Activated CD8-positive, alpha-beta T cell treated with anti-CD3 and anti-CD28 coated beads for 36 hours (primary cell): ENCODE data around the gene PDZD2. TPM values are rescaled to one million over a fixed set of nuclear protein-coding genes. Genes with fewer than 3 reads are reported as not detected.
"Not testable (repeated sequence)": the region's sequence is repeated elsewhere in the genome, so short reads cannot be mapped to it uniquely, and the experiment has no call there.

Source experiments
- ATAC-seq: fragments of 200-7000 bp; cut with Tn5 transposase; one replicate; pipeline ENCODE4 v1.10.0; 2021; ENCODE audit warnings: mild to moderate bottlenecking, moderate library complexity
- CTCF ChIA-PET: fragments of 350-600 bp; sonication (Branson Sonifier 250); formaldehyde crosslinking; loops from one replicate; lab custom pipeline; 2021; ENCODE audit warnings: antibody characterized with exemption; lab: Charles Lee
- POLR2A ChIA-PET: fragments of 350-600 bp; sonication (Branson Sonifier 250); formaldehyde crosslinking; loops from one replicate; lab custom pipeline; 2021; ENCODE audit warnings: antibody characterized with exemption; lab: Charles Lee
- DNase-seq: peaks from one replicate; pipeline ENCODE4 v3.0.0-alpha.2; 2020
- H3K27ac Mint-ChIP-seq: one replicate; pipeline ENCODE4 v1.8.0; 2021; ENCODE audit warnings: mild to moderate bottlenecking, mixed read lengths
- H3K27me3 Mint-ChIP-seq: one replicate; pipeline ENCODE4 v1.8.0; 2021; ENCODE audit warnings: mixed read lengths
- H3K36me3 Mint-ChIP-seq: one replicate; pipeline ENCODE4 v1.8.0; 2021; ENCODE audit warnings: low read depth, mixed read lengths
- H3K4me1 Mint-ChIP-seq: one replicate; pipeline ENCODE4 v1.8.0; 2021; ENCODE audit warnings: low read depth, mixed read lengths
- H3K4me3 Mint-ChIP-seq: one replicate; pipeline ENCODE4 v1.8.0; 2021; ENCODE audit warnings: mild to moderate bottlenecking, moderate library complexity, mixed read lengths
- H3K9me3 Mint-ChIP-seq: one replicate; pipeline ENCODE4 v1.8.0; 2021; ENCODE audit warnings: mixed read lengths
- intact Hi-C: fragments of 100-400 bp; cut with micrococcal nuclease; formaldehyde crosslinking; loops from one replicate; pipeline ENCODE4 v1.10.0; 2022
- total RNA-seq, 2 experiments: library from RNA; stranded (reverse); gene quantifications; one replicate each; pipeline ENCODE4 v1.2.3, GENCODE V29; 2021
- TF ChIP-seq, protein P1 (sequence below): fragments of 200-600 bp; IDR thresholded peaks from one replicate; pipeline ENCODE4 v1.8.0; 2022; ENCODE audit warnings: antibody characterized with exemption, mild to moderate bottlenecking

Gene PDZD2
- total RNA-seq, 2 experiments from 2014 or later, result not detected

DNA sequence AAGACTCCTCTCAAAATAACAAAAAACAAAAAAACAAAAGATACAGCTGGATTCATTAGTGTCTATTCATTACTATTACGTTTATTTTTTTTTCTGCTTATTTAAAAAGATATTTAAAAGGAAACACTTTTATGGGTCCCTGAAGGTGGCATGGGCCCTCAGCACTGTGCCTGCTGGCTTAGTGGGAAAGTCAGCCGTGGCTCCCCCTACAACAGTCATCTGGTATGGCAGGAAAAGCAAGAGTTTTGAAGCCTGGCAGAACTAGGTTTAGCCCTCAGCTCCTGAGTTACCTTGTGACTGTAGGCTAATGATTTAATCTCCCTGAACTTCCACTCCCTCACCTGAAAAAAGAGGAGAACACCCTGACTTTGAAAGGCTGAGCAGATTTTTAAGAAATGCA is 399.6 kb downstream of the PDZD2 start:
- H3K27ac Mint-ChIP-seq, result no peak overlapping the region
- no peaks in the 10 kb centered on the region for H3K36me3 Mint-ChIP-seq
- H3K4me1 Mint-ChIP-seq, result peaks cover 5% of the 10 kb centered on the region
- intact Hi-C loops, result no loop called here
- no peak for ATAC-seq
- no peaks in the 10 kb centered on the region for H3K9me3 Mint-ChIP-seq
- CTCF ChIA-PET, result no interaction called here
- no peaks in the 10 kb centered on the region for H3K27me3 Mint-ChIP-seq
- POLR2A ChIA-PET, result no interaction called here
- no peak for DNase-seq
- H3K4me3 Mint-ChIP-seq, result no peak overlapping the region
- TF ChIP-seq, protein P1, sequence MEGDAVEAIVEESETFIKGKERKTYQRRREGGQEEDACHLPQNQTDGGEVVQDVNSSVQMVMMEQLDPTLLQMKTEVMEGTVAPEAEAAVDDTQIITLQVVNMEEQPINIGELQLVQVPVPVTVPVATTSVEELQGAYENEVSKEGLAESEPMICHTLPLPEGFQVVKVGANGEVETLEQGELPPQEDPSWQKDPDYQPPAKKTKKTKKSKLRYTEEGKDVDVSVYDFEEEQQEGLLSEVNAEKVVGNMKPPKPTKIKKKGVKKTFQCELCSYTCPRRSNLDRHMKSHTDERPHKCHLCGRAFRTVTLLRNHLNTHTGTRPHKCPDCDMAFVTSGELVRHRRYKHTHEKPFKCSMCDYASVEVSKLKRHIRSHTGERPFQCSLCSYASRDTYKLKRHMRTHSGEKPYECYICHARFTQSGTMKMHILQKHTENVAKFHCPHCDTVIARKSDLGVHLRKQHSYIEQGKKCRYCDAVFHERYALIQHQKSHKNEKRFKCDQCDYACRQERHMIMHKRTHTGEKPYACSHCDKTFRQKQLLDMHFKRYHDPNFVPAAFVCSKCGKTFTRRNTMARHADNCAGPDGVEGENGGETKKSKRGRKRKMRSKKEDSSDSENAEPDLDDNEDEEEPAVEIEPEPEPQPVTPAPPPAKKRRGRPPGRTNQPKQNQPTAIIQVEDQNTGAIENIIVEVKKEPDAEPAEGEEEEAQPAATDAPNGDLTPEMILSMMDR, result no peak

DNA sequence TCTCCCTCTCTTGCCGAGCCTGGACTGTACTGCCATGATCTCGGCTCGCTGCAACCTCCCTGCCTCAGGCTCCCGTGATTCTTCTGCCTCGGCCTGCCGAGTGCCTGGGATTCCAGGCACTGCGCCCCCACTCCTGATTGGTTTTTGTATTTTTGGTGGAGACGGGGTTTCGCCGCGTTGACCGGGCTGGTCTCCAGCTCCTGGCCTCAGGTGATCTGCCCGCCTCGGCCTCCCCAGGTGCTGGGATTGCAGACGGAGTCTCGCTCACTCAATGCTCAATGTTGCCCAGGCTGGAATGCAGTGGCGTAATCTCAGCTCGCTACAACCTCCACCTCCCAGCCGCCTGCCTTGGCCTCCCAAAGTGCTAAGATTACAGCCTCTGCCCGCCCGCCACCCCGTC is 400.2 kb downstream of the PDZD2 start:
- H3K36me3 Mint-ChIP-seq, intact Hi-C loops, DNase-seq, H3K4me1 Mint-ChIP-seq, H3K27ac Mint-ChIP-seq, H3K9me3 Mint-ChIP-seq, POLR2A ChIA-PET, H3K27me3 Mint-ChIP-seq, CTCF ChIA-PET, ATAC-seq, H3K4me3 Mint-ChIP-seq: not testable (repeated sequence)

DNA sequence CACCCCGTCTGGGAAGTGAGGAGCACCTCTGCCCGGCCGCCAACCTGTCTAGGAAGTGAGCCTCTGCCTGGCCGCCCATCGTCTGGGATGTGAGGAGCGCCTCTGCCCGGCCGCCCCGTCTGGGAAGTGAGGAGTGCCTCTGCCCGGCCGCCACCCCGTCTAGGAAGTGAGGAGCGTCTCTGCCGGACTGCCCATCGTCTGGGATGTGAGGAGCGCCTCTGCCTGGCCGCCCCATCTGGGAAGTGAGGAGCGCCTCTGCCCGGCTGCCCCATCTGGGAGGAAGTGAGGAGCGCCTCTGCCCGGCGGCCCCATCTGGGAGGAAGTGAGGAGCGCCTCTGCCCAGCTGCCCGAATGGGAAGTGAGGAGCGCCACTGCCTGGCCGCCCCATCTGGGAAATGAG is 400.7 kb downstream of the PDZD2 start:
- H3K27ac Mint-ChIP-seq, H3K36me3 Mint-ChIP-seq, CTCF ChIA-PET, POLR2A ChIA-PET, ATAC-seq, H3K27me3 Mint-ChIP-seq, intact Hi-C loops, H3K4me3 Mint-ChIP-seq, H3K9me3 Mint-ChIP-seq, H3K4me1 Mint-ChIP-seq, DNase-seq: not testable (repeated sequence)

DNA sequence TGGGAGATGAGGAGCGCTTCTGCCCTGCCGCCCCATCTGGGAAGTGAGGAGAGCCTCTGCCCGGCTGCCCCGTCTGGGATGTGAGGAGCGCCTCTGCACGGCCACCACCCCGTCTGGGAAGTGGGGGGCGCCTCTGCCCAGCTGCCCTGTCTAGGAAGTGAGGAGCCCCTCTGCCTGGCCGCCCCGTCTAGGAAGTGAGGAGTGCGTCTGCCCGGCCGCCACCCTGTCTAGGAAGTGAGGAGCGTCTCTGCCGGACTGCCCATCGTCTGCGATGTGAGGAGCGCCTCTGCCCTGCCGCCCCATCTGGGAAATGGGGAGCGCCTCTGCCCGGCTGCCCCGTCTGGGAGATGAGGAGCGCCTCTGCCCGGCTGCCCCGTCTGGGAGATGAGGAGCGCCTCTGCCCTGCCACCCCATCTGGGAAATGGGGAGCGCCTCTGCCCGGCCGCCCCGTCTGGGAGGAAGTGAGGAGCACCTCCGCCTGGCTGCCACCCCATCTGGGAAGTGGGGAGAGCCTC is 401.3 kb downstream of the PDZD2 start:
- ATAC-seq, POLR2A ChIA-PET, H3K27me3 Mint-ChIP-seq, H3K4me1 Mint-ChIP-seq, H3K9me3 Mint-ChIP-seq, H3K27ac Mint-ChIP-seq, H3K4me3 Mint-ChIP-seq, intact Hi-C loops, DNase-seq, CTCF ChIA-PET, H3K36me3 Mint-ChIP-seq: not testable (repeated sequence)

DNA sequence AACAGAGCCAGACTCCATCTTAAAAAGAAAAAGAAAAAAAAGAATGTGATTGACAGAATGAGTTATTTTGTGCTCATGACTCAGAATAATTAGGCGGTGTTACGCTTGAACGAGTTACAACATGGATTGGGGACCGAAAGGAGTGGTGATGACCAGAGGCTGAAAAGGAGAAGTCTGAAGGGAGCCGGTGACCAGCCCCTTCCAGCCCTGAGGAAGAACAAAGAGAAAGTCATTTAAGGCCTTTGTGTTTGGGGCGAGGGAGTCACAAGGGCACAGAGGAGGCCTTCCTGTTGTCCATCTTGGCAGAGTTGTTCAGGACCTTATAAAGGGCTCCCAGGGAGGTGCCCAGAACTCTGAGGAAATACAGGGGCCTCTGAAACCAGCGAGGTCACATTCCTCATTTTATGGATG is 403.6 kb downstream of the PDZD2 start:
- no peaks in the 10 kb centered on the region for H3K27me3 Mint-ChIP-seq
- DNase-seq (no peak), ATAC-seq (no peak)
- H3K4me3 Mint-ChIP-seq, result no peak overlapping the region
- TF ChIP-seq, protein P1, result no peak
- ChIA-PET POLR2A (no interaction called here), CTCF (no interaction called here)
- H3K27ac Mint-ChIP-seq, result no peak overlapping the region
- H3K9me3 Mint-ChIP-seq, result no peaks in the 10 kb centered on the region
- intact Hi-C loops, result no loop called here
- no peaks in the 10 kb centered on the region for H3K4me1 Mint-ChIP-seq
- no peaks in the 10 kb centered on the region for H3K36me3 Mint-ChIP-seq

DNA sequence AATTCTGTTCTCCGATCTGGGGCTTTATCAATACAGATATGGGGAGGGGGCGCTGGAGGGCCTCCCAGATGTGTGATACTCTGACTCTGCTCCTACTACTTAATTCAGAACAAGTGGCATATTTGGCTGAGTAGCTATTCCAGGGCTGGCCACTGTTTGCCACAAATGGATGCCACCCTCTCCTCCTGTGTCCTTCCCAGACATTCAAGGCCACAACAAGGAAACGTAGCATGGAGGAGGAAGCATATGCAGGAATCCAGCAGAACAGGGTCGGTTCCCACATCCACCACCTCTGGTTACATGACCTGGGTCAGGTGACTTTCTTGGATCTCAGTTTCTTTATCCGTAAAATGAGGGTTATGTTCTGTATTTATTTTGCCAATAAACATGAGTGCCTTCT is 404.2 kb downstream of the PDZD2 start:
- Mint-ChIP-seq H3K4me3 (no peak overlapping the region), H3K27ac (no peak overlapping the region), H3K36me3 (no peaks in the 10 kb centered on the region), H3K27me3 (no peaks in the 10 kb centered on the region), H3K4me1 (no peaks in the 10 kb centered on the region), H3K9me3 (no peaks in the 10 kb centered on the region)
- TF ChIP-seq, protein P1, result no peak
- ChIA-PET POLR2A (no interaction called here), CTCF (no interaction called here)
- intact Hi-C loops, result no loop called here
- no peak for DNase-seq
- ATAC-seq, result no peak
